HCEC 1CT (cell line): ENCODE measurements around the gene LMOD1.
"Not testable (repeated sequence)": the region's sequence is repeated elsewhere in the genome, so short reads cannot be mapped to it uniquely, and the experiment has no call there.

Experiments
- DNase-seq: peaks from one replicate; pipeline ENCODE4 v3.0.0-alpha.2; 2017

Gene LMOD1

DNA sequence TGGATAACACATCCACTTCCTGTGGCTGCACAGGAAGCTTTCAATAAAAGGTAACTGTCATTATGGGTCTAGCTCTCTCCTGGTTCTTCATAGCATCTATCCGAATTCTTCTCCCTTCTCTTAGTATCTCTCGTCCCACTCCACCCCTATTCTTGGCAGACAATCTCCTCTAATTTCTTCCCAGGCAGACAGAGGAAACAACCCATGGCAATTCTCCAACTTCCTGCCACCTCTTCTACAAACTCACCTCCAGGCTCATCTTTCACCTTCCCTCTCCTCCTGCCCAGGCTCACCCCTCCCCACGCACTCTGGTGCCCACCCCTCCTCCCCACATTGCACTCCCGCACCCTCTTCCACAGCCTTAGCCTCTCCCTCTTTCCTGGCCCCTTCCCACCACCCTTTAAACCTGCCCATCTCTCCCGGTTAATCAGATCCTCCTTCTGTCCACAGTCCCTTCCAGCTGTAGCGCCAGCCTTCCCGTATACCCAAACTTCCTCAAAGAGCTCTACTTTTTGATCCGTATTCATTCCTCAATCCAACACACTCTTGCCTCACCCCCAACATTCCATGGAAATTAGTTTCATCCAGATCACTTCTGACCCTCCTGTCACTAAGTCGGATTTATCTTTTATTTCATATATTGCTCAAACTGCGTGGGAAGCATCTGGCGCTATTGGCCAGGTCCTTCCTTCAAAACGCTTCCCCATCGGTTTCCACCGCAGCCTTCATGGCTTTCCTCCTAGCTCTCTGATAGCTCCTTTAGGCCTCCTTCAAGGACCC lies 31.7 kb downstream of the LMOD1 start:
- DNase-seq = peak; percentile 64

- no peak for DNase-seq
Observed at GRCh38 chr1:201912832-201913231, 33.5 kb downstream of the LMOD1 start.

- no peak for DNase-seq
Observed at GRCh38 chr1:201911826-201912571, 34.3 kb downstream of the LMOD1 start.

DNA sequence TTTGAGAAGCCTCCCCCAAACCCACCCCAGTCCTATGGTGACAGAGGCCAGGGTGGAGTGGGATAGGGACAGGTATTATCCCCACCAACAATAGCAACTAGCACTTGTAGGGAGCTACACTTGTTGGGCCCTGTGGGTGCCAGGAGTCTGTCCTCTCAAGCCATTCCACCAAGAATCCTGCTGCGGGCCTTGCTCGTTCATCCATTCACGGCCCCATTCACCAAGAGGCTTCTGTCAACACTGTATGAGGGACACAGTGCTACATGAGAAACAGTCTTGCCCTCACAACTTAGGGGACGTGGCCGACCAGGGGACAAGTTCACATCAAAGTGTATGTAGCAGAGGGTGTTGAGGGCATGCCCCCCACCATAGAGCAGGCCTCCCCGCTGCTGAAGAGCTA lies 38.7 kb downstream of the LMOD1 start:
- DNase-seq = no peak

GRCh38 chr1:201906336-201906735 lies 40.0 kb downstream of the LMOD1 start:
- no peak for DNase-seq

DNA sequence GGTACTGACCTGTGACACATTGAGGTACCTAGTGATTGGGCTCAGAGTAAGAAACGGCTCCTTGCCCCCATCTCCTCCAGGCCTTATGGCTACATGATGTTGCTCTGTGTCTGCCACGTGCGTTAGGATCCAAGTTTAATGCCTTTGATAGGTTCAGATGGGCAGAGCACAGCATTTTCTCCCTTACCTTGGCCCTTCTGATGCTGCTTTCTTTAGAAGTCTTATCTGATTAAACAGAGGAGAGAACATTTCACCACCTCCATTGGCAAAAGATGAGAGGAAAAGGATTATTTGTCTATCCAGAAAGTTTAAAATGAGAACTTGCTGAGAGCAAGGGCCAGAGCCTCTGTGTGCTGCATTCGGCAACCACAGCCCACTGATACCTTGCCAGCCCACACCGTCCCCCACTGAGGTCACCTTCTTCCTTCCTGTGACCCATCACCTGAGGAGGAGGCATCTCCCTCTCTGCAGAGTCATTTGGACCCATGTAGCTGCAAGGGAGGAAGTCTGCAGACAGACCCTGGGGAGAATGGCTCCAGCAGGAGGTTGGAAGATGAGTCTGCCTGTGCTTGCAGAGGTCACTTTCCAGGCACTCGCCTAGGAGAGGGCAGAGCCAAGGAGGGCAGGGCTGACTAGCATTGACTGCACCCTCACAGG lies 41.0 kb downstream of the LMOD1 start:
- DNase-seq = no peak

- peak; percentile 95 for DNase-seq
Observed at GRCh38 chr1:201904579-201904978, 41.8 kb downstream of the LMOD1 start.

DNA sequence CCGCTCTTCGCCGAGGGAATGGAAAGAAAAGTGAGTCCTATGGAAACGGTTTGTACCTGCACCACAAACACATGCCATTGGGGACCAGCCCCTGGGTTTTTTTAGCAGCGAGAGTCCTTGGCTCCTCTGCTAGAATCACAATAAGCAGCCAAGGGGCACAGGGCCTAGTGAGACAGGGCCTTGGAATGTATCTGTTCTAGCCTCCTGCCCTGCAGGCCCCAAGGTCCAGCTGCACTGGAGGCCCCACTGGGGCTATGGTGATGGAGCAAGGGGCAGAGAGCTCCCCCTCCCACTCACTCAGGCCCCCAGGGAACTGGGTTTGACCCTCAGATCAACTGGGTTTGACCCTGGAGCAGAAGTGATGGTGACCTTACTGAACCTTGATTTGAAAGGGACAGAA lies 43.2 kb downstream of the LMOD1 start:
- peak; percentile 81 for DNase-seq

DNA sequence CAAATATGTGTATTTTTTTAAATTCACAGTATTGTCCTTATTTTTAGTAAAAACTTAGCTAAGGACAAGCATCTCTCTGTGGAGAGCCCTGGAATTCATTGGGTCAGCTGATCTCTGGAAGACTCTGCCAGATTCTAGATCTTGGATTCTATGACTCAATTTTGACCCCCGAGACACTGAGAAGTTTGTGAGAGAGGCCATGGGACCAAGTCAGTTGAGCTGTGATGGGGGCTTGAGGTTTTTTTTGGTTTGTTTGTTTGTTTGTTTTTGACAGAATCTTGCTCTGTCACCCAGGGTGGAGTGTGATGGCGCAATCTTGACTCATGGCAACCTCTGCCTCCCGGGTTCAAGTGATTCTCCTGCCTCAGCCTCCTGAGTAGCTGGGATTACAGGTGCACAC lies 44.1 kb downstream of the LMOD1 start:
- DNase-seq = peak; percentile 30

GRCh38 chr1:201901036-201901435 lies 45.3 kb downstream of the LMOD1 start:
- DNase-seq = not testable (repeated sequence)

GRCh38 chr1:201900476-201900875 lies 45.9 kb downstream of the LMOD1 start:
- DNase-seq = no peak

- DNase-seq = no peak
Observed at GRCh38 chr1:201899683-201900429, 46.5 kb downstream of the LMOD1 start.

DNA sequence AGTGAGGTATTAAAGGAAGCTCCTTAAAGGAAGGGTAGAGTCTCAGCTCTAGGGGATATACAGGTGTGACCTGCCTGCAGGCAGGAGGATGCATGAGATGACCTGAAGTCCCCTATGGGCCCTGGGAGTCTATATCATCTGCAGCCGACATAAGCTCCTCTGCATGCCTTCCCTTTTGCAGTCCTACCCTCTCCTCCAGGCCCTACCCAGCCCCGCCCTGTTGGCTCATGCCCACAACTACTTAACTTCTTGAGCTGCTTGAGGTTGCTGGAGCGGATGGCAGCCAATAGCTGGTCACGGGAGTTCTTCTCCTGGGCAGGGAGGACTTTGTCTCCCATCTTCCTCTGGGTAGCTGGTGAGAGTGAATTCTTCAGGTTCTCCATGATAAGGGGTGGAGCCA lies 47.4 kb downstream of the LMOD1 start:
- no peak for DNase-seq

DNA sequence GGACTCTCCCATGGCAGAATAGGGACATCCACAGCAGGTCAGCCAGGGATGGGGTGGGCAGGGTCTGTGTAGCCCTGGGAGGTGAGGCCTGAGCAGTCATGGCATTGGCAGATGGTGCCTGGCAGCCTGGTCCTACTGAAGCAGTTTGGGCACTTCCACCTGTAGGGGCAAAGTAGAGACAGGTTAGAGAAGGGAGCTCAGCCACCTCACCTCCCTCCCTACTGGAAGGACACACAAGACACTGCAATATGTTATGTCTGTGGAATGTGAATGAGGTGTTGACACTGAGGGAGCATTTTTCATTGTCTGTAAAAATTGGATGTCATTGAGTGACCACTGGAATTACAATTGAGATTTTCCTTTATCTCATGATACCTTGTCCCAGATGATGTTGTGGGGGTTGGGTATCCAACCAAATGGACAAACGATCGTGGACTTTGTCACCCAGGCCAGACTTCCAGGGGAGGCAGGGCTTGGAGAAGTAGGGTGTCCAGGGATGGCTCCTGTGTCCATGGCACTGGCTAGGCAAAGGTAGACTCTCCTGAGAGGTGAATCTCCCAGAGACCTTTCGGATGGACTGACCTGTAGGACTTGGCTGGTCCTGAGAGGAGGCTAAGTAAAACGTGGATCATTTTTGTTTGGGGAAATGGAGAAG lies 48.0 kb downstream of the LMOD1 start:
- DNase-seq = no peak

DNA sequence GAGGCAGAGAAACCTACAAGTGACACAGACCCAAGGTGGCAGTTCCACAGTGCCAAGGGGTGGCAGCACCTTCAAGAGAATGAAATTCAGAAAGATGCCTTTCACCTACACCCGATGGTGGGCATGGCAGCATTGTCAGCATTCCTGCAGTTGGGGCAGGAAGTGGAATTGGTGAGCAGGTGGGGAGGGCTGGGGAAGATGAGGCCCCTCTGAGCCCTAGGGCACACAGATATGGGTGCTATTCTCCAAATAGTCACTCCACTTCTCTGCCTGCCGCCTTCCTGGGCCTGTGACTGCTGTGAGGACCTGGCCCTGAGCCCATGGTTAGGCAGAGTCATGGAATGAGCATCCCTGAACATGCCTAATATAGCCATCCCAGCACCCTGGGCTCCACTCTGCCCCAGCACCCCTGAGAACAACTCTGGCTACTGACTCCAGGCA lies 49.4 kb downstream of the LMOD1 start:
- DNase-seq = peak; percentile 93

- peak; percentile 89 for DNase-seq
Observed at GRCh38 chr1:201895913-201896807, 50.2 kb downstream of the LMOD1 start.

DNA sequence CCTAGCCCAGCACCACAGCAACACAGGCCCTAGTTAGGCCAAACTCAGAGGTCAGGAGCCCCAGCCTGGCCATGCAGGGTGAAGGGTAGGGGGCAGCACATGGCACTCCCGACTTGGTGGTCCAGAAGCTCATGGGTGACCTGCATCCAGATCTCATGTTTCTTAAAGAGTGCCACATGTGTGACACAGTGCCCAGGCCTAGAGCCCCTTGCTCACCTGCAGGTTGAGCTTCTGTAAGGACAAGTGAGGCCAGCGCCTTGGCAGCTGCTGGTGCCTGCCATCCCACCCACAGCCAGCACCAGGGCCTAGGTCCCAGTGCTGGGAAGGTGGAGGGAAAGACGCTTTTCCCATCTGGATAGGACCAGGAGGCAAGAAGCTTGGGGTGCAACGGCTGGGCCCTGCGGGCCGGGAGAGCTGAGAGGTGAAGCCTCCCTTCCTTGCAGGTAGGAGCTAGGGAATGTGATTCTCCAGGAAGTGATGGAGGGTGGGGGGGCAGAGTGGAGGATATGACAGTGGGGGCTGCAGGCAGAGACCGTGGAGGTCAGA lies 51.2 kb downstream of the LMOD1 start:
- DNase-seq = no peak

GRCh38 chr1:201894343-201895119 lies 51.8 kb downstream of the LMOD1 start:
- DNase-seq = no peak

DNA sequence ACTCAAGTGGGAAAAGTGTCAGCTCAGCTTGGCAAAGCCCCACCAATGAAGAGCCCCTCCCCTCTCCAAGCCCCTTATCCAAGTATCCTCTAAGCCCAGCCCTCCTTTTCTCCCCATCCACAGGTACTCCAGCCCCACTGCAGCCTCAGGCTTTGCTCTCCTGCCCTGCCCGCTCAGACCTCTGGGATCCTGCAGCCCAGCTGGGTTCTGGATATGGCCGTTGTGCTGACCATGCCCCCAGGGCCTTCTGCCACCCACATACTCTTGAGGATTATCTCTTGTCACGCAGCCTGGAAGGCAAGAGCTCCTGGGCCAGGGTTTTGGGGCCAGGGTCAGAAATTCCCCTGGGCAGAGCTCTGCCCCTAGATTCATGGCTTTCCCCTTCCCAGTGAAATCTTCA lies 52.9 kb downstream of the LMOD1 start:
- DNase-seq = no peak

DNA sequence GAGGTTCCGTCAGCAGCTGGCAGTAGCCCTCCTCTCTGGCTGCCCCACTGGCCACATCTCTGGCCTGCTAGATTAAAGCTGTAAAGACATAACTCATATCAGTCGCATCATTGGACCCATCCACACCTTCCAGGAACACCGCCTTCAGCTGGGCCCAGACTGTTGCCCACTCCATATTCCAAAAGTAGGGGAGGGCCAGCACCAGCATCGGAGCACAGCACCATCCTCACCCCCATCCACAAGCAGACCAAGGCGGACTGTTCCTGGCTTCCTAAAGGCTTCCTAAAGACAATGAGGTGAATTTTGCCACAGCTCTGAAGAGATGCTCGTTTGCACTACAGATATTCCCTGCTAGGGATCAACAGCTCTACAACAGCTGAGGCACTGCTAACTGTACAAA lies 54.1 kb downstream of the LMOD1 start:
- no peak for DNase-seq
